ENCODE results near the gene TAF1B.
A peak's percentile ranks its signal among the peaks of the same experiment; 100 is the strongest.
"Not testable (repeated sequence)": the region's sequence is repeated elsewhere in the genome, so short reads cannot be mapped to it uniquely, and the experiment has no call there.

TAF1B gene

DNA sequence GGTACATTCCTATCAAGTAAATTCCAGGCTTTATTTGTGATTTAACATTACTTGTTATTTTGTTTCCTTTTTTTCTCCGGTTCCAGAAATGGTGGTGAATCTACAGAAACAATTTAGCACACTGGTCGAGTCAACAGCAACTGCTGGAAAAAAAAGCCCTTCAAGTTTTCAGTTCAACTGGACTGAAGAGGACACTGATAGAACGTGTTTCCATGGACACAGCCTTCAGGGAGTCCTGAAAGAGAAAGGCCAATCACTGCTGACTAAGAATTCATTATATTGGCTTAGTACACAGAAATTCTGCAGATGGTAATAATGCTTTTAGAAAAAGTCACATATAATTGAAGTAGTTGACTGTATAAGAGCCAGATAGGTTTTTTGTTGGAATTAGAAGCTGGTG, 76.2 kb downstream of the TAF1B start:
- DNase-seq (ENCODE audit: extremely low spot score, insufficient read length, low read depth) (no peak), FAIRE-seq (no peak)

DNA sequence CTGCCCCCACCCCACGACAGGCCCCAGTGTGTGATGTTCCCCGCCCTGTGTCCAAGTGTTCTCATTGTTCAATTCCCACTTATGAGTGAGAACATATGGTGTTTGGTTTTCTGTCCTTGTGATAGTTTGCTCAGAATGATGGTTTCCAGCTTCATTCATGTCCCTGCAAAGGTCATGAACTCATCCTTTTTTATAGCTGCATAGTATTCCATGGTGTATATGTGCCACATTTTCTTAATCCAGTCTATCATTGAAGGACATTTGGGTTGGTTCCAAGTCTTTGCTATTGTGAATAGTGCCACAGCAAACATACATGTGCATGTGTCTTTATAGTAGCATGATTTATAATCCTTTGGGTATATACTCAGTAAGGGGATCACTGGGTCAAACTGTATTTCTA, 83.7 kb downstream of the TAF1B start:
- DNase-seq (ENCODE audit: extremely low spot score, insufficient read length, low read depth); FAIRE-seq: not testable (repeated sequence)

DNA sequence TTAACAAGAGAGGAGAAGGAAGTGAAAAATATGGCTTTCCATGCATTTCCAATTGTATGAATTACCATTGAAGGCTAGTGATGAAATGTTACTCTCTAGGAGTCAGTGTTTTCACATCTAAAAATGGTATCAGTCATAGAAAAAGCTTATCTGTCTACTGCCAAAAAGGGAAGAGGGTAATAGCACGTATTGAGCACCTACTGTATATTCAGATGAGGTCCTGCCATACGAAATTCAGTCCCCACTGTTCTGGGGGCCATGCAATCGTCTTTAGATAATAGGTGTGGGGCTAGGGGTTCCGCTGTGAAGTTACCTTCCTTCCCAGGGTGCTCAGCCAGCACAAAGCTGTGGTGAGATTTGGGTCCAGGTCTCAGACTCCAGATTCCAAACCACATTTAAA, 94.0 kb downstream of the TAF1B start:
- no peak for FAIRE-seq

GRCh38 chr2:9937968-9938367, 94.7 kb downstream of the TAF1B start:
- DNase-seq (ENCODE audit: extremely low spot score, insufficient read length, low read depth) (no peak), FAIRE-seq (no peak)

More for the DNA sequence above, 94.0 kb downstream of the TAF1B start:
- no peak for DNase-seq (ENCODE audit: extremely low spot score, insufficient read length, low read depth)

- DNase-seq (ENCODE audit: extremely low spot score, insufficient read length, low read depth) (no peak), FAIRE-seq (no peak)
Observed at GRCh38 chr2:9939587-9940485, 96.6 kb downstream of the TAF1B start.

GRCh38 chr2:9941196-9941995, 98.1 kb downstream of the TAF1B start:
- FAIRE-seq (no peak), DNase-seq (ENCODE audit: extremely low spot score, insufficient read length, low read depth) (no peak)

- FAIRE-seq = no peak
- no peak for DNase-seq (ENCODE audit: extremely low spot score, insufficient read length, low read depth)
Observed at GRCh38 chr2:9941996-9942390, 98.7 kb downstream of the TAF1B start.

DNA sequence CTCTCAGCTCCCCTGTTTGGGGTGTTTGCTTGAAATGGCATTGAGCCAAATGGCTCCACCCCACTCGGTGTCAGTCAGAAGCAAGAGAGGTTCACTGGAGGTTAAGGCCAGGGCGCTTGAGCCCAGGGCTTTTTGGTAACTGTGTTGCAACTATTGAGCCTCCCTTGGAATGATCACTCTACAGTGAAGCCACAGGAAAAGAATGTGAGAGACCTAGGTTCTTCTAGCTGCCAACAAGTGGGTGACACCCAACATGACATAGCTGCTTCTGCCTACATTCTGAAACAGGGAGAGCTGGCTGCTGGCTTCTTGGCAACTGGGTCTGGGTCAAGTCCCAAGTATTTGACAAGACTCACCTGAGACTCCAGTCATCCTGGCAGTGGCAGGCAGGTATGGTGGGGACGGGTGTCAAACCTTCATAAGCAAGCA, 101.1 kb downstream of the TAF1B start:
- DNase-seq (ENCODE audit: extremely low spot score, insufficient read length, low read depth) (no peak), FAIRE-seq (no peak)

- FAIRE-seq = no peak
- DNase-seq (ENCODE audit: extremely low spot score, insufficient read length, low read depth) = no peak
Observed at GRCh38 chr2:9945596-9945995, 102.3 kb downstream of the TAF1B start.

- FAIRE-seq (no peak), DNase-seq (ENCODE audit: extremely low spot score, insufficient read length, low read depth) (no peak)
Observed at GRCh38 chr2:9946076-9946475, 102.8 kb downstream of the TAF1B start.

GRCh38 chr2:9946818-9947217, 103.5 kb downstream of the TAF1B start:
- DNase-seq (ENCODE audit: extremely low spot score, insufficient read length, low read depth) = no peak
- FAIRE-seq = no peak

- FAIRE-seq = no peak
- DNase-seq (ENCODE audit: extremely low spot score, insufficient read length, low read depth) = no peak
Observed at GRCh38 chr2:9948721-9949120, 105.4 kb downstream of the TAF1B start.

GRCh38 chr2:9949239-9949991, 106.1 kb downstream of the TAF1B start:
- FAIRE-seq (no peak), DNase-seq (ENCODE audit: extremely low spot score, insufficient read length, low read depth) (no peak)

GRCh38 chr2:9949992-9950520, 106.8 kb downstream of the TAF1B start:
- FAIRE-seq (no peak), DNase-seq (ENCODE audit: extremely low spot score, insufficient read length, low read depth) (no peak)

GRCh38 chr2:9950521-9951271, 107.4 kb downstream of the TAF1B start:
- DNase-seq (ENCODE audit: extremely low spot score, insufficient read length, low read depth) (peak; percentile 38), FAIRE-seq (no peak)

GRCh38 chr2:9951272-9951521, 107.9 kb downstream of the TAF1B start:
- FAIRE-seq = no peak
- DNase-seq (ENCODE audit: extremely low spot score, insufficient read length, low read depth) = no peak

DNA sequence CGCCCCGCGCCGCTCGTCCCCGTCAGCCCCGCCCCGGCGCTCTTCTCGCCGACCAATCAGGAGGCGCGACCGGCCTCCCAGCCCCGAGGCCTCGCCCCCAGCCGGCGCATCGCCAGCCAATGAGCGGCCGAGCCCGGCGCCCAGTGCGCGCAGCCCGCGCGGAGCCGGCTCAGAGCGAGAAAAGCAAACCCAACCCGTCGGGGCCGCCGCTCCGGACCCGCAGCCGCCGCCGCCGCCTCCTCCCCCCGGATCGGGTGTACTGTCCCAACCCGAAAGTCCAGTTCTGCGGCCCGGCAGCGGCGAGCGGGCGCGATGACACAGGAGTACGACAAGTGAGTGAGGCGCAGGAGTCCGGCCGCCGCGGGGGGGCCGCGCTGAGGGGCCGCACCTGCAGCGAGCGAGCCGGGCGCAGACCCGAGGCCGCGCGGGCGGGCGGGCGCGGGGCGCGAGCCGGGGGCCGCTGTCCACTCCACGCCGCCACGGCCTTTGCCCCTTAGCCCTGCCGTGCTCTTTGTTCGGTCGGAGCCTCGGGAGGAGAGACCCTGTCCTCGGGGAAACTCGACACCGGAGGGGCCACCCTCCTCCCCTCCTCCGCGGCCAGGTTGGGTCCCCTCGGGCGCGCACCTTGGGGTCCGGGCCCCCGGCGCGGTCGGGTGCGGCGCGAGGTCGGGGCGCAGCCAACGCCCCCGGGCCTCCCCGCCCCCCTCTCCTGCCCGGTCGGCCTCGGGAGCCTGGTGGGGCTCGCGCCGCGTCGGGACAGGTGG, 108.4 kb downstream of the TAF1B start, which contains the start of gene GRHL1:
Gene GRHL1 (plus strand): TSS at position 172 of the 764 bp plus-strand sequence. CDS start 141 bp downstream, at position 313.
- peak; percentile 71 for FAIRE-seq
- peak; percentile 100 for DNase-seq (ENCODE audit: extremely low spot score, insufficient read length, low read depth)

DNA sequence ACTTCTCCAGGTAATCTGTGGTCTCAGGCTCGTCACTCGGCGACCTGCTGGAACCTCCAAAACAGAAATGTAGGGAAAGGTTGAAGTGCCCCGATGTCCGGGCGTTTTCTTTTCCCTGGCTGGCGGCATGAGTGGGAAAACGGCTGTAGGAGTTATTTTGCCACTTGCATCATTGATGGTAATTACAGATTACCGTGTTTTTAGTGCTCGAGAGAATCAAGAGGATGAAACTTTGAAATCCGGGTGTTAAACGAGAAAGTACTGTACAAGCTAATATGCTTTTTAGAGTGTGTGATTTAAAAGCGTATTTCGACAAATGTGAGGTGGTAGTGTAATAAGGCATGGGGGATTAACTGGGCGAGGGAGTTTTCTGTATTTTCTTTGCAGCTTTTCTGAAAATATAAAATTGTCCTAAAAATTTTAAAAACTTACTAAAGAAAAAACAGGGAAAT, 109.0 kb downstream of the TAF1B start:
- DNase-seq (ENCODE audit: extremely low spot score, insufficient read length, low read depth) = no peak
- no peak for FAIRE-seq
